Loucy (cell line): Measurements from ENCODE around the gene SLC45A2.

Source experiments
- H2AFZ ChIP-seq: fragments of 200-600 bp; sonication (generic); 2 replicates; pipeline ENCODE4 v1.6.0; 2016; ENCODE audit warnings: antibody characterized with exemption, mild to moderate bottlenecking, low read length, moderate library complexity
- H3F3A ChIP-seq: fragments of 200-600 bp; 2 replicates; pipeline ENCODE4 v1.6.0; 2016; ENCODE audit warnings: antibody characterized with exemption, low read depth, mild to moderate bottlenecking
- H3K27me3 ChIP-seq: fragments of 200-600 bp; sonication (generic); 2 replicates; pipeline ENCODE4 v1.6.1; 2014; ENCODE audit warnings: low read length, mild to moderate bottlenecking; ENCODE audit not compliant: insufficient read depth, poor library complexity, severe bottlenecking
- H3K36me3 ChIP-seq: fragments of 200-600 bp; sonication (generic); 2 replicates; pipeline ENCODE4 v1.6.1; 2016; ENCODE audit warnings: low read length; ENCODE audit not compliant: insufficient read depth
- H3K4me1 ChIP-seq: fragments of 200-600 bp; sonication (generic); 2 replicates; pipeline ENCODE4 v1.5.1; 2014; ENCODE audit warnings: low read length, mild to moderate bottlenecking; ENCODE audit not compliant: insufficient read depth, poor library complexity, severe bottlenecking
- H3K4me2 ChIP-seq: fragments of 200-600 bp; sonication (generic); 2 replicates; pipeline ENCODE4 v1.6.0; 2014; ENCODE audit warnings: antibody characterized with exemption, low read length, low read depth, mild to moderate bottlenecking; ENCODE audit not compliant: poor library complexity, severe bottlenecking
- H3K4me3 ChIP-seq: fragments of 200-600 bp; sonication (generic); 2 replicates; pipeline ENCODE4 v1.5.1; 2014; ENCODE audit warnings: low read length, mild to moderate bottlenecking, mixed read lengths; ENCODE audit not compliant: poor library complexity, severe bottlenecking
- H3K79me2 ChIP-seq: fragments of 200-600 bp; sonication (generic); 2 replicates; pipeline ENCODE4 v1.6.1; 2014; ENCODE audit warnings: low read length; ENCODE audit not compliant: insufficient read depth
- H3K9ac ChIP-seq: fragments of 200-600 bp; sonication (generic); 2 replicates; pipeline ENCODE4 v1.6.0; 2014; ENCODE audit warnings: mild to moderate bottlenecking, low read depth, low read length, moderate library complexity; ENCODE audit not compliant: poor library complexity, severe bottlenecking
- H3K9me2 ChIP-seq: fragments of 200-600 bp; sonication (generic); replicated peaks from 2 replicates; pipeline ENCODE4 v1.6.1; 2016; ENCODE audit warnings: low read depth, low read length, mixed read lengths
- H3K9me3 ChIP-seq: fragments of 200-600 bp; sonication (generic); 2 replicates; pipeline ENCODE4 v1.6.1; 2014; ENCODE audit warnings: mild to moderate bottlenecking, antibody characterized with exemption, low read length, low read depth; ENCODE audit not compliant: insufficient read depth
- H4K20me1 ChIP-seq: fragments of 200-600 bp; sonication (generic); 2 replicates; pipeline ENCODE4 v1.6.0; 2014; ENCODE audit warnings: antibody characterized with exemption, low read length, mild to moderate bottlenecking; ENCODE audit not compliant: insufficient read depth, poor library complexity, severe bottlenecking
- CTCF ChIP-seq: fragments of 200-600 bp; sonication (generic); conservative IDR thresholded peaks from 2 replicates; pipeline ENCODE4 v1.5.1; 2014; ENCODE audit warnings: mild to moderate bottlenecking, antibody characterized with exemption, low read length
- EZH2phosphoT487 ChIP-seq: fragments of 200-600 bp; IDR thresholded peaks from 2 replicates; pipeline ENCODE4 v1.6.1; 2018; ENCODE audit warnings: antibody characterized with exemption, mild to moderate bottlenecking, moderate library complexity, borderline replicate concordance

Gene SLC45A2

GRCh38 chr5:33992864-33993263, 8.4 kb upstream of the SLC45A2 start:
- Histone ChIP-seq H2AFZ (no peak overlapping the region), H4K20me1 (no peaks in the 10 kb centered on the region), H3K9me2 (no peaks in the 10 kb centered on the region), H3K4me2 (no peak overlapping the region), H3K79me2 (no peaks in the 10 kb centered on the region), H3K9me3 (no peaks in the 10 kb centered on the region), H3K4me3 (no peak overlapping the region), H3F3A (no peaks in the 10 kb centered on the region), H3K36me3 (peaks cover 14% of the 10 kb centered on the region; the same call in 1 of the 2 replicates), H3K9ac (no peak overlapping the region), H3K27me3 (no peaks in the 10 kb centered on the region), H3K4me1 (no peaks in the 10 kb centered on the region)
- no peak for TF ChIP-seq CTCF
- no peak for TF ChIP-seq EZH2phosphoT487

- H3K4me2 ChIP-seq = no peak overlapping the region
- H3K27me3 ChIP-seq = no peaks in the 10 kb centered on the region
- peaks cover 21% of the 10 kb centered on the region; the same call in 1 of the 2 replicates for H3K36me3 ChIP-seq
- no peaks in the 10 kb centered on the region for H3F3A ChIP-seq
- no peak overlapping the region for H3K9ac ChIP-seq
- no peaks in the 10 kb centered on the region for H4K20me1 ChIP-seq
- no peaks in the 10 kb centered on the region for H3K9me2 ChIP-seq
- no peak overlapping the region for H2AFZ ChIP-seq
- H3K4me3 ChIP-seq = no peak overlapping the region
- no peaks in the 10 kb centered on the region for H3K79me2 ChIP-seq
- TF ChIP-seq EZH2phosphoT487 = no peak
- no peak for TF ChIP-seq CTCF
- H3K9me3 ChIP-seq = no peaks in the 10 kb centered on the region
- H3K4me1 ChIP-seq = no peaks in the 10 kb centered on the region
These were observed 954 bp upstream of the SLC45A2 start for GRCh38 chr5:33985447-33985846.

GRCh38 chr5:33984178-33984577, 315 bp downstream of the SLC45A2 start:
- no peak overlapping the region for H3K9ac ChIP-seq

More at GRCh38 chr5:33984178-33984577, 315 bp downstream of the SLC45A2 start:
- no peaks in the 10 kb centered on the region for H3K9me2 ChIP-seq
- H3K4me1 ChIP-seq = no peaks in the 10 kb centered on the region
- no peak for TF ChIP-seq EZH2phosphoT487
- no peak for TF ChIP-seq CTCF
- no peaks in the 10 kb centered on the region for H3K9me3 ChIP-seq
- H4K20me1 ChIP-seq = no peaks in the 10 kb centered on the region
- no peak overlapping the region for H3K4me3 ChIP-seq
- no peak overlapping the region for H3K4me2 ChIP-seq
- no peak overlapping the region for H2AFZ ChIP-seq
- H3K36me3 ChIP-seq = peaks cover 19% of the 10 kb centered on the region; the same call in 1 of the 2 replicates
- H3F3A ChIP-seq = no peaks in the 10 kb centered on the region
- H3K27me3 ChIP-seq = no peaks in the 10 kb centered on the region
- H3K79me2 ChIP-seq = no peaks in the 10 kb centered on the region
